Measurements from ENCODE around the gene ELP5. TPM values are rescaled to one million over a fixed set of nuclear protein-coding genes. Genes with fewer than 3 reads are reported as not detected.

ELP5 gene
- polyA plus RNA-seq, 3 donors: 36.1 to 49.5 (median 44.1) TPM

DNA sequence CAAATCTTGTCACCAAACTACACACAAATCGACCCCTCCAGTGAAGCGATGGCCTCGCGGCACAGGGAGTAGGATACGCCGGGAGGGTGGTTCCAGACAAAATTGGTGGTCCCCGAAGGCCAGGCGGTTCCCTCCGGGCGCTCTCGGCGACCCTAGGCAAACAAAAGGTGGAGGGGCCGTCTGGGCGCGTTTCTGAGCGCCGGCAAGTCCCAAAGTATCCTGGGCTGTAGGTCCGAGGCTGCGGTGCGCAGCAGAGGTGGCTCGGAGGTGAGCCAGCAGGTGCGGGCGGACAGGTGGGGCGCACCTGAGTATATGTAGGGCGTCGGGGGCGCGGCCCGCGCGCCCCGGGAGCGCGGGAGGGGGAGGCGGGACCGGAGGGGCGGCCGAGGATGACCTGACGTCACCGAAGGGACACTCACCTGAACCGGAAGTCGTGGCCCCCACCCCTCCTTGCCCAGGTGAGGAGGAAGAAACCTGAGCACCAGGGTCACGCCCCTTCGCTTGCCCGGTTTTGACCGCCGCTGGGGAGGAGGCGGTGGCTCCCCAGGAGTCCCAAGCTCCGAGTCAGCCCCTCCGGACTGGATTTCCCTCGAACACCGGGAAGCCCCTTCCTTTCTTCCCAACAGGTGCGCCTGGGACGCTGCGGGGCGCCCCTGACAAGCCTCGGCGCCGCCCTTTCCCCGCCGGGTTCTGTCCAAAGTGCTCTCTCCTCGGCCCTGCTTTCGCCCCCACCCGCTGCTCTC lies 10.3 kb downstream of the ELP5 start, which contains the start of gene CLDN7:
TSS of gene CLDN7 (minus strand) at position 287 of the 743 bp plus-strand sequence. CDS start 435 bp downstream, outside the sequence.
- peak within 1 kb of the TSS; percentile 76 to 97 for H3K4me3 Mint-ChIP-seq
- H3K27me3 Mint-ChIP-seq (ENCODE audit: low read depth in 3 of 3): peaks cover 44 to 73% (median 62%) of the 10 kb centered on the region in 3 donors
- TF ChIP-seq, protein P1, sequence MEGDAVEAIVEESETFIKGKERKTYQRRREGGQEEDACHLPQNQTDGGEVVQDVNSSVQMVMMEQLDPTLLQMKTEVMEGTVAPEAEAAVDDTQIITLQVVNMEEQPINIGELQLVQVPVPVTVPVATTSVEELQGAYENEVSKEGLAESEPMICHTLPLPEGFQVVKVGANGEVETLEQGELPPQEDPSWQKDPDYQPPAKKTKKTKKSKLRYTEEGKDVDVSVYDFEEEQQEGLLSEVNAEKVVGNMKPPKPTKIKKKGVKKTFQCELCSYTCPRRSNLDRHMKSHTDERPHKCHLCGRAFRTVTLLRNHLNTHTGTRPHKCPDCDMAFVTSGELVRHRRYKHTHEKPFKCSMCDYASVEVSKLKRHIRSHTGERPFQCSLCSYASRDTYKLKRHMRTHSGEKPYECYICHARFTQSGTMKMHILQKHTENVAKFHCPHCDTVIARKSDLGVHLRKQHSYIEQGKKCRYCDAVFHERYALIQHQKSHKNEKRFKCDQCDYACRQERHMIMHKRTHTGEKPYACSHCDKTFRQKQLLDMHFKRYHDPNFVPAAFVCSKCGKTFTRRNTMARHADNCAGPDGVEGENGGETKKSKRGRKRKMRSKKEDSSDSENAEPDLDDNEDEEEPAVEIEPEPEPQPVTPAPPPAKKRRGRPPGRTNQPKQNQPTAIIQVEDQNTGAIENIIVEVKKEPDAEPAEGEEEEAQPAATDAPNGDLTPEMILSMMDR (IDR thresholded peaks at IDR 0.05): no peak
- H3K9ac ChIP-seq (ENCODE audit: insufficient read depth, low read length, poor library complexity, severe bottlenecking): peak within 1 kb of the TSS; percentile 60
- H4K20me1 ChIP-seq (ENCODE audit: insufficient read depth, low read length): no peaks in the 10 kb centered on the region
- peak within 1 kb of the TSS; percentile 84 for H2AFZ ChIP-seq (ENCODE audit: insufficient read depth, low read depth, low read length, poor library complexity, severe bottlenecking)
- H3K9me3 ChIP-seq (replicated peaks in 1 of 2; ENCODE audit: control insufficient read depth in 1 of 2, insufficient read depth in 1 of 2, low read length in 2 of 2): peaks cover 0 to 7% of the 10 kb centered on the region in 2 donors
- peaks cover 20 to 43% of the 10 kb centered on the region in 2 donors for H3K27me3 ChIP-seq (ENCODE audit: control insufficient read depth in 2 of 2, insufficient read depth in 2 of 2, low read length in 2 of 2)
- peaks cover 31 to 45% of the 10 kb centered on the region in 2 donors for H3K4me1 ChIP-seq (ENCODE audit: control insufficient read depth in 1 of 2, insufficient read depth in 2 of 2, low read length in 2 of 2)
- peaks cover 44% of the 10 kb centered on the region for H3K4me1 Mint-ChIP-seq
- peak within 1 kb of the TSS; percentile 39 to 81 (median 42) for H3K4me3 ChIP-seq (replicated peaks in 1 of 3; ENCODE audit: low read depth in 2 of 3, low read length in 3 of 3)
- peak within 1 kb of the TSS; percentile 97 for H3K4me2 ChIP-seq (replicated peaks; ENCODE audit: extremely low read depth, low read length, poor library complexity, severe bottlenecking)
- peaks cover 5 to 20% of the 10 kb centered on the region in 2 donors for H3K36me3 ChIP-seq (replicated peaks in 1 of 2; ENCODE audit: control insufficient read depth in 1 of 2, insufficient read depth in 2 of 2, low read length in 2 of 2)
- peaks cover 18 to 28% of the 10 kb centered on the region in 2 donors for H3K36me3 Mint-ChIP-seq
- DNase-seq: no peak
- H3K9me3 Mint-ChIP-seq: peaks cover 0 to 12% (median 9%) of the 10 kb centered on the region in 7 donors
- peak within 1 kb of the TSS in 3 of 7 donors; percentile 5 to 50 (median 19) for H3K27ac Mint-ChIP-seq
- intact Hi-C loops (cut with micrococcal nuclease): no loop called here
- H3K27ac ChIP-seq (ENCODE audit: low read depth in 1 of 2, low read length in 2 of 2): no peak within 1 kb of the TSS
- 11% methylated on average over 60 of the region's 64 CpGs for WGBS (ENCODE audit: insufficient coverage)
- no peaks in the 10 kb centered on the region for H3K79me2 ChIP-seq (ENCODE audit: insufficient read depth, low read length)

GRCh38 chr17:7262935-7263800 lies 11.2 kb downstream of the ELP5 start:
- peak overlapping the region; percentile 71 for H2AFZ ChIP-seq (ENCODE audit: insufficient read depth, low read depth, low read length, poor library complexity, severe bottlenecking)
- H3K4me1 ChIP-seq (ENCODE audit: control insufficient read depth in 1 of 2, insufficient read depth in 2 of 2, low read length in 2 of 2): peaks cover 31 to 45% of the 10 kb centered on the region in 2 donors
- peak in 2 of 3 donors; percentile 49 to 50 for DNase-seq
- Mint-ChIP-seq H3K9me3 (peaks cover 0 to 12% (median 9%) of the 10 kb centered on the region in 7 donors), H3K27me3 (ENCODE audit: low read depth in 3 of 3) (peaks cover 44 to 79% (median 69%) of the 10 kb centered on the region in 3 donors), H3K4me3 (peak overlapping the region; percentile 73 to 97), H3K27ac (peak overlapping the region in 3 of 7 donors; percentile 5 to 50 (median 19)), H3K36me3 (peaks cover 16 to 21% of the 10 kb centered on the region in 2 donors), H3K4me1 (peaks cover 44% of the 10 kb centered on the region)
- H3K9me3 ChIP-seq (replicated peaks in 1 of 2; ENCODE audit: control insufficient read depth in 1 of 2, insufficient read depth in 1 of 2, low read length in 2 of 2): peaks cover 0 to 7% of the 10 kb centered on the region in 2 donors
- peaks cover 5 to 15% of the 10 kb centered on the region in 2 donors for H3K36me3 ChIP-seq (replicated peaks in 1 of 2; ENCODE audit: control insufficient read depth in 1 of 2, insufficient read depth in 2 of 2, low read length in 2 of 2)
- H3K79me2 ChIP-seq (ENCODE audit: insufficient read depth, low read length): no peaks in the 10 kb centered on the region
- TF ChIP-seq, protein P1 (IDR thresholded peaks at IDR 0.05): no peak
- no peaks in the 10 kb centered on the region for H4K20me1 ChIP-seq (ENCODE audit: insufficient read depth, low read length)
- H3K27me3 ChIP-seq (ENCODE audit: control insufficient read depth in 2 of 2, insufficient read depth in 2 of 2, low read length in 2 of 2): peaks cover 20 to 43% of the 10 kb centered on the region in 2 donors
- peak overlapping the region; percentile 39 to 81 (median 42) for H3K4me3 ChIP-seq (replicated peaks in 1 of 3; ENCODE audit: low read depth in 2 of 3, low read length in 3 of 3)
- H3K4me2 ChIP-seq (replicated peaks; ENCODE audit: extremely low read depth, low read length, poor library complexity, severe bottlenecking): peak overlapping the region; percentile 97
- 1% methylated on average over 19 of the region's 26 CpGs for WGBS (ENCODE audit: insufficient coverage)
- H3K27ac ChIP-seq (ENCODE audit: low read depth in 1 of 2, low read length in 2 of 2): no peak overlapping the region
- intact Hi-C loops (cut with micrococcal nuclease): no loop called here
- peak overlapping the region; percentile 28 for H3K9ac ChIP-seq (ENCODE audit: insufficient read depth, low read length, poor library complexity, severe bottlenecking)
